Measurements from ENCODE around the gene NRG2. TPM values are rescaled to one million over a fixed set of nuclear protein-coding genes. Genes with fewer than 3 reads are reported as not detected.

The NRG2 gene
- total RNA-seq, 3 donors from 2014 or later = 0.16 to 0.30 (median 0.23) TPM

DNA sequence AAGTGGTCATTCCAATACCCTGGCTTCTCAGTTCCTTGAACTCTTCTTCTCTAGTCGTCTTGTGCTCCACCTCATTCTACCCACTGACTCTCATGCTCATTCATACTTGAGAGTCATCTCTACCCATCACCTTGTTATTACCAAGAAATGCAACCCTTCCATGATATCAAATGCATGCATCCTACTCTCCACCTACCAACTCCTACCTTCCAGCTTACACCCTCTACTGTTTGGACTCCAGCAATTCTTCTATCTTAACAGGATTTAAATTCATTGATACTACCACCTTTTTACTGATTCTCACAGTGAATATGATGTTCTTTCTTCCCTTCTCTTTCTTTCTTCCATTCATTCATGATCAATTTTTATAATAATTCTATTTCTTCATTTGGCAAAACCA lies 30.7 kb downstream of the NRG2 start:
- ATAC-seq = no peak
- Mint-ChIP-seq H3K4me3 (no peak overlapping the region), H3K27me3 (ENCODE audit: low read depth) (peaks cover 6% of the 10 kb centered on the region), H3K36me3 (ENCODE audit: insufficient read depth) (no peaks in the 10 kb centered on the region), H3K4me1 (ENCODE audit: low read depth) (no peaks in the 10 kb centered on the region), H3K9me3 (no peaks in the 10 kb centered on the region)
- DNase-seq = no peak

DNA sequence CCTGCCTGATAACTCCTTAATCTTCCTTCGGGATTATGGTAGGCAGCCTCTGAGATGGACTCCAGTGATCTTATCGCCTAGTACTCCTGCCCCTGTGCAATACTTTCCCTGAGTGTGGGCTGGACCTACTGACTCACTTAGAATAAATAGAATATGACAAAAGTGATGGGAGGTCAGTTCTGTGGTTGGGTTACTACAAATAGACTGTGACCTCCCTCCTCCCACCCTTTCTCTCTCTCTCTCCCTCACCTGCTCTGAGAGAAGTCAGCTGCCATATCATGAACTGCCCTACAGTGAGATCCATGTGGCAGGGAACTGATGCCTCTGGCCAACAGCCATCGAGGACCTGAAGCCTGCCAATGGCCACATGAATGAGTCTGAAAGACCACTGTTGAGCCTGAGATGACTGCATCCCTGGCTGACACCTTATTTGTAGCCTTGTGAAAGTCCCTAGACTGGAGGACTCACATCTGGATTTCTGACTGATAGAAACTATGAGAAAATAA lies 31.7 kb downstream of the NRG2 start:
- Mint-ChIP-seq H3K36me3 (ENCODE audit: insufficient read depth) (no peaks in the 10 kb centered on the region), H3K4me3 (no peak overlapping the region), H3K9me3 (no peaks in the 10 kb centered on the region), H3K4me1 (ENCODE audit: low read depth) (no peaks in the 10 kb centered on the region), H3K27me3 (ENCODE audit: low read depth) (peaks cover 6% of the 10 kb centered on the region)
- ATAC-seq = no peak
- no peak for DNase-seq

DNA sequence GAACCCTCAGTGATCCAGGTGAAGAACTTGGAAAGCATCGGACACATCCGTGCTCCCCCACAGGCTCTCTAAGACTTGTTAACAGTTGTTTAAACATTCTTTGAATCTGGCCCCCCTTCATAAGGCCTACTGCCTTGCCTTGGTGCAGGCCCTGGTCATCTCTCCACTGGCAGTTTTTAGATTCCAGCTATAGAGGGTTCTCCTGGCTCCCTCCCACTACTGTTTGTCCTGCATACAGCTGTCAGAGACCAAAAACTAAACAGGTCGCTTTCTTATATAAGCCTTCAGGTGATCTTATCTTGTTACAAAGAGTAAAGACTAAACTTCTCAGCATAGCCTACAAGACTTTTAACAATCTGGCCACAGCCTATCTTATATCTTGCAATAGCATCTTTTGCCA lies 32.3 kb downstream of the NRG2 start:
- Mint-ChIP-seq H3K4me3 (no peak overlapping the region), H3K36me3 (ENCODE audit: insufficient read depth) (no peaks in the 10 kb centered on the region), H3K4me1 (ENCODE audit: low read depth) (no peaks in the 10 kb centered on the region), H3K9me3 (no peaks in the 10 kb centered on the region), H3K27me3 (ENCODE audit: low read depth) (peaks cover 6% of the 10 kb centered on the region)
- ATAC-seq (no peak), DNase-seq (no peak)

DNA sequence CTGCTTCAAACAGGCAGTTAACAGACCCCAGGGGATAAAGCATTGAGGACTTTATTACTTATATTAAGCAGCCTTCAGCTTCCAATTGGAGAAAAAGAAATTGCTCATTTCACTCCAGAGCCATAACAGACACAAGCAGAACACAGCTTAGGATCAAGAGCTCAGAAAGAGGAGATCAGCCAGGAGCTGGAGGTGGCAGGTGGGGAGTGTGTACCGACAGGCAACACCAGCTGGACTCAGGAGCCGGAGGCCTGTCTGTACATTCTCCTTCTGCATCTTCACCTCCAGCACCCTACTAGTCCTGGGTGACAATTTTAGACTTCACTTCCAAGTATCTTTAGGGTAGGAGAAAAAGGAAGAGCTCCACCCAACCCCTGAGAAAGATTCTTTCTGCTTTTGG lies 35.8 kb downstream of the NRG2 start:
- DNase-seq = no peak
- no peak for ATAC-seq
- no peaks in the 10 kb centered on the region for H3K4me1 Mint-ChIP-seq (ENCODE audit: low read depth)
- no peaks in the 10 kb centered on the region for H3K9me3 Mint-ChIP-seq
- peaks cover 16% of the 10 kb centered on the region for H3K27me3 Mint-ChIP-seq (ENCODE audit: low read depth)
- no peaks in the 10 kb centered on the region for H3K36me3 Mint-ChIP-seq (ENCODE audit: insufficient read depth)
- no peak overlapping the region for H3K4me3 Mint-ChIP-seq

DNA sequence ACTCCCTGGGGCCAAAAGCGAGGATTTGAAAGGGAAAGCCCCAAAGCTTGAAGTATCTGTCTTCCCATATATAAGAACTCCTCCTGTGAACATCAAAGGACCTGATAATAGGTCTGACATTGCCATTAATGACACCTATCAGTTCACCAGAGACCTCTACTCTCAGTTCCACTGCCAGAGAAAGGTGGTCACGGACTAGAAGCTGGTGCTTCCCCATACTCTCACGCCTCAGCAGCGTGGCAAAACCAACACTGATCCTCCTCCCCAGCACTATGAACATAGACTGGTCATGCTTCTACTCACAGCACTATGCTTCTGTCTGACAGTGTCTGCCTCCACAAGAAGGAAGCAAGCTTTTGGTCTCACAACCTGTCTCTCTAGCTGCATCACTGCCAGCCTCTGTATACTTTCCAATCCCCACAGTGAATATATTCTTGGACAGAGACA lies 37.9 kb downstream of the NRG2 start:
- Mint-ChIP-seq H3K4me1 (ENCODE audit: low read depth) (no peaks in the 10 kb centered on the region), H3K9me3 (no peaks in the 10 kb centered on the region), H3K4me3 (no peak overlapping the region), H3K27me3 (ENCODE audit: low read depth) (peaks cover 23% of the 10 kb centered on the region), H3K36me3 (ENCODE audit: insufficient read depth) (no peaks in the 10 kb centered on the region)
- ATAC-seq (no peak), DNase-seq (no peak)

DNA sequence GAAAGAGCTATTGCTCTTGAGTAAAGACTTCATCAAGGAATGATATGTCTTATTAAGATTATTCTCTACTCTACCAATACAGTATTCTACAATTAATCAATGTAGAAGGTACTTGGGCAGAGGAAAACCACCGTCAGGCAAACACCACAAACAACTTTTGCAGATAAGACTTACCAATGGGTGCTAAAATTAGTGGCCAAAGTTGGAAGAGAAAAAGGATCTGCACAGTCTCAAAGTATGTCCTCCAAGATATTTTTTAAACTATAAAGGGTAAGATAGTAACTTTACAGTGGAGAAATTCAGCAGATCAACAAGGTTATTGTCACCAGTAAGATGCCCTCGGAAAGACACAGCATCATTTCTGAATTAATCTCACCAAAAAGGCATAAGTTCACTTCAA lies 38.9 kb downstream of the NRG2 start:
- Mint-ChIP-seq H3K4me3 (no peak overlapping the region), H3K4me1 (ENCODE audit: low read depth) (no peaks in the 10 kb centered on the region), H3K9me3 (no peaks in the 10 kb centered on the region), H3K27me3 (ENCODE audit: low read depth) (peaks cover 24% of the 10 kb centered on the region), H3K36me3 (ENCODE audit: insufficient read depth) (no peaks in the 10 kb centered on the region)
- DNase-seq (no peak), ATAC-seq (no peak)

DNA sequence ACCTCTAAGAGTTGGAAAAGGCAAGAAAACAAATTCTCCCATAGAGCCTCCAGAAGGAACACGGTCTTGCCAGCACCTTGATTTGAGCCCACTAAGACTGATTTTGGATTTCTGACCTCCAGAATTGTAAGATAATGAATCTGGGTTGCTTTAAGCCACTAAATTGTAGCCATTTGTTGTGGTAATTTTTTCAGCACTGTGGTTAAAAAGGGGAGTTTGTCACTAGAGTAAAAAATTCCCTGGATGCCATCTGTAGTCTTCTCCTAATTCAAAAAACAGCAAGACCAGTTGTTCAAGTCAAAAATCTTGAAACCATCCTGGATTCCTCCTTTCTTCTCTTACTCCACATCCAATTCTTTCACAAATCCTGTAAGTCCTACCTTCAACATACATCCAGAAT lies 39.6 kb downstream of the NRG2 start:
- peaks cover 25% of the 10 kb centered on the region for H3K27me3 Mint-ChIP-seq (ENCODE audit: low read depth)
- H3K4me1 Mint-ChIP-seq (ENCODE audit: low read depth) = no peaks in the 10 kb centered on the region
- no peaks in the 10 kb centered on the region for H3K9me3 Mint-ChIP-seq
- ATAC-seq (no peak), DNase-seq (no peak)
- H3K4me3 Mint-ChIP-seq = no peak overlapping the region
- no peaks in the 10 kb centered on the region for H3K36me3 Mint-ChIP-seq (ENCODE audit: insufficient read depth)

DNA sequence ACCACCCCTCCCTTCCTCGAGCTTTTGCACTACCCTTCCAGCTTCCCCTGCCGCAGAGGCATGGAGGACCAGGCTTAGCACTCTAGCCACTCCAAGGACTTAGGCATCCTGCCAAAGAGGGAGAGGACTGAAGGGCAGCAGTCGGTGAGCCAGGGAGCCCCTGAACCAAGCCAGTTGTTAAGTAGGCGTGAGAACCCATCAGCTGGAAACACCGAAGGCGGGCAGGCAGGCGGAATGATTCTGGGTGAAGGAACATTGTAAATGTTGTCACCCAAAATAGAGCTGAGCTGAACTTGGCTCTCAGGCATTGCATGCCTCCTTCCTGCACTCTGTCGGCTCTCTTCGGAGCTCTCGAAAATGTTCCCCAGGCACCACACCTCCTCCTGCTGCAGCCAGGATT lies 42.8 kb downstream of the NRG2 start:
- H3K27me3 Mint-ChIP-seq (ENCODE audit: low read depth) = peaks cover 30% of the 10 kb centered on the region
- no peaks in the 10 kb centered on the region for H3K9me3 Mint-ChIP-seq
- no peaks in the 10 kb centered on the region for H3K4me1 Mint-ChIP-seq (ENCODE audit: low read depth)
- DNase-seq = no peak
- ATAC-seq = no peak
- no peaks in the 10 kb centered on the region for H3K36me3 Mint-ChIP-seq (ENCODE audit: insufficient read depth)
- H3K4me3 Mint-ChIP-seq = no peak overlapping the region

DNA sequence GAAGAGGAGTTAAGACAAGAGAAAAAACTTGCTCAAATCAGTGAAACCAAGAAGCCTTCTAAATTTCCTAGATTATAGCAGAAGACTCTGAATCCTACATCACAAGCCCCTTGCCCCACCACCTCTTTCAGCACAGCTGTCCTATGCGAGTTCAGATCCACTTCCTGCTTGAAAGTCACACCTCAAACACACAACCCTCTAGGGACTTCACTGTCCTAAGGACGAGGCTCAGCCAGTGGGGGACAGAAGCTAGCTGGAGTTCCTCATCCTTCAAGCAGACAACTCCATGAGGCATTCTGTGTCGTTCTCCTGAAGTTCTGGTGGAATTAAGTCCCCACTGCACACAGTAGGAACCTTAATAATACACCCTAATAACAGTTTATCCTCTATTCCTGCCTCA lies 44.3 kb downstream of the NRG2 start:
- ATAC-seq = no peak
- Mint-ChIP-seq H3K4me1 (ENCODE audit: low read depth) (no peaks in the 10 kb centered on the region), H3K9me3 (no peaks in the 10 kb centered on the region), H3K4me3 (no peak overlapping the region), H3K36me3 (ENCODE audit: insufficient read depth) (no peaks in the 10 kb centered on the region), H3K27me3 (ENCODE audit: low read depth) (peaks cover 38% of the 10 kb centered on the region)
- no peak for DNase-seq

DNA sequence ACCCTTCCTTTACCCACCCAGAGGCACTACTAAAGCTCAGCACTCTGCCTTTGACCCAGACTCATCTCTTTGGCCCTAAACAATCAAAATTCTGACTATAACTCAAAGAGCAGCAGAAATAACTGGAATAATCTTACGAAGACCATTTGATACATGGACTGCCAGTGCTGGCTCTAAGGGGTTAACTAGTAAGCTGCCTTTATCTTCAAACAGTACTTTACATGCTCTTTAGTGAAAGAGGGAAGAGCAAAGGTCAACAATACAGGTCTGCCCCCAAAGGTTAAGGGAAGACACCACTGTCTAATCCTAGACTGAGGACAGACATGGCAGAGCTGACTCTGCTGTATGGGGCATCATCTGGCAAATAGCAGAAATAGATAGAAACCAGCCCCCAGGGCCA lies 45.8 kb downstream of the NRG2 start:
- ATAC-seq = no peak
- no peak overlapping the region for H3K4me3 Mint-ChIP-seq
- H3K36me3 Mint-ChIP-seq (ENCODE audit: insufficient read depth) = no peaks in the 10 kb centered on the region
- H3K27me3 Mint-ChIP-seq (ENCODE audit: low read depth) = peaks cover 39% of the 10 kb centered on the region
- no peaks in the 10 kb centered on the region for H3K4me1 Mint-ChIP-seq (ENCODE audit: low read depth)
- DNase-seq = no peak
- no peaks in the 10 kb centered on the region for H3K9me3 Mint-ChIP-seq

DNA sequence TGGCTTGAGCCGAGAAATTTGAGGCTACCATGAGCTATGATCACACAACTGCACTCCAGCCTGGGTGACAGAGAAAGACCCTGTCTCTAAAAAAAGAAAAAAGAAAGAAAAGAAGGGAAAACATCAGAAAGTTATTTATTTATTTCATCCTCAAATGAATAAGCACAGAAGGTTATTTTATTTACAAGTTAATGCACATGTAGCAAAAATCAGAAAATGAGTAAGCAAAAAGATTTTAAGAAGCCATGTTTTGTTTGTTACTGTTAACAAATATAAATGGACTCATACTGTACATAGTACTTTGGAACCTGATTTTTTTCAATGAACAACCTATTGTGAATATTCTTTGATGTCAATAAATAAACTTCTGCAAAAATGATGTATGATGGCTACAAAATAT lies 47.2 kb downstream of the NRG2 start:
- Mint-ChIP-seq H3K36me3 (ENCODE audit: insufficient read depth) (no peaks in the 10 kb centered on the region), H3K4me3 (no peak overlapping the region), H3K27me3 (ENCODE audit: low read depth) (peaks cover 41% of the 10 kb centered on the region), H3K4me1 (ENCODE audit: low read depth) (no peaks in the 10 kb centered on the region), H3K9me3 (no peaks in the 10 kb centered on the region)
- no peak for ATAC-seq
- DNase-seq = no peak

DNA sequence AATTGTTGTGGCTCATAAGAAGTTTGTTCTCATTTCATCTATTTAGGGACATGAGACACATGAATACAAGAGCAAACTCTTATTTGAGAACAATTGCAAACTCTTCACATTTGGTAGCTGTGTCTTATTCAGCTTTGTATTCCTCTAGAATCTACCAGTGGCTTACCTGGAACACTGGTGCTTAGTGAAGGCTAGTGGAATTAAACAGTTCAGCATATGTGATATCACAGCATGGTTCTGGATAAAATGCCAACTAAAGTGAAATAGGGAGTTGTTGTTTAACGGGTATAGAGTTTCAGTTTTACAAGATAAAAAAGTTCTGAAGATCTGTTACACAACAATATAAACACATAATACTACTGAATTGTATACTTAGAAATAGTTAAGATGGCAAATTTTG lies 48.9 kb downstream of the NRG2 start:
- no peaks in the 10 kb centered on the region for H3K9me3 Mint-ChIP-seq
- H3K36me3 Mint-ChIP-seq (ENCODE audit: insufficient read depth) = no peaks in the 10 kb centered on the region
- H3K27me3 Mint-ChIP-seq (ENCODE audit: low read depth) = peaks cover 34% of the 10 kb centered on the region
- H3K4me1 Mint-ChIP-seq (ENCODE audit: low read depth) = no peaks in the 10 kb centered on the region
- no peak overlapping the region for H3K4me3 Mint-ChIP-seq
- ATAC-seq = no peak
- no peak for DNase-seq

DNA sequence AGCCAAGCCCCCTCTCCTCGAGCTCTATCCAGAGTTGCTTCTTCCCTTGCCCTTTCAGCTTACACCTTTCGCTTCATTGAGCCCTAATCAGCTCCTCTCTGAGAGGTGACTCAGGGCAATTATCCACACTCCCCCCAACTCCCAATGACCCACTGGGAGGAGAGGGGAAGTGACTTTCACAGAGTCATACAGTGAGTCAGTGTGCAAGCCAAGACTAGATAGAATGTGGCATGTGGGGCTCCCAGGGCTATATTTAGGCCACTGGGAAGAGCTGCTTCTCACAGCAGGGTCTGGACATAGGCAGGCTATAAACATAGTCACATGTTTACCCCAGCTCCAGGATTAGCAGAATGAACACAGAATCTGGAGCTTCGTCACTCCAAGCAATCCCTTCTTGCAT lies 57.4 kb downstream of the NRG2 start:
- Mint-ChIP-seq H3K4me1 (ENCODE audit: low read depth) (no peaks in the 10 kb centered on the region), H3K9me3 (no peaks in the 10 kb centered on the region), H3K36me3 (ENCODE audit: insufficient read depth) (no peaks in the 10 kb centered on the region), H3K4me3 (no peak overlapping the region), H3K27me3 (ENCODE audit: low read depth) (peaks cover 18% of the 10 kb centered on the region)
- ATAC-seq = no peak
- no peak for DNase-seq

DNA sequence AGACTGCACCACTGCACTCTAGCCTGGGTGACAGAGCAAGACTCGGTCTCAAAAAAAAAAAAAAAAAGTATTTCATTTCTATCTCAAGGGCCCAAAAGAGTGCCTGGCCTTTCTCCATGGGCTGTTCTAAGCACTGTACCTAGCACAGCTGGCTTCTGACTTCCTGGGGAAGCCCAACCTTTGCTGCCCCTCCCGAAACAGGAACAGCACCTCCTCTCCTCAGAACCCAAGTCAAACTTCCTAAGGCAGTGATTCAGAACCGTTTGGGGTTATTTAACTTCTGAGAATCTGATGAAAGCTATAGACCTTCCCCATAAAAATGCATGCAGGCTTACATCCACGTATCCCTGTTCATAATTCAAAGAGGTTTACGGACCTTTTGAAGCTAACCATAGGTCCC lies 57.8 kb downstream of the NRG2 start:
- H3K36me3 Mint-ChIP-seq (ENCODE audit: insufficient read depth) = no peaks in the 10 kb centered on the region
- H3K9me3 Mint-ChIP-seq = no peaks in the 10 kb centered on the region
- ATAC-seq (no peak), DNase-seq (no peak)
- no peak overlapping the region for H3K4me3 Mint-ChIP-seq
- peaks cover 23% of the 10 kb centered on the region for H3K27me3 Mint-ChIP-seq (ENCODE audit: low read depth)
- no peaks in the 10 kb centered on the region for H3K4me1 Mint-ChIP-seq (ENCODE audit: low read depth)

DNA sequence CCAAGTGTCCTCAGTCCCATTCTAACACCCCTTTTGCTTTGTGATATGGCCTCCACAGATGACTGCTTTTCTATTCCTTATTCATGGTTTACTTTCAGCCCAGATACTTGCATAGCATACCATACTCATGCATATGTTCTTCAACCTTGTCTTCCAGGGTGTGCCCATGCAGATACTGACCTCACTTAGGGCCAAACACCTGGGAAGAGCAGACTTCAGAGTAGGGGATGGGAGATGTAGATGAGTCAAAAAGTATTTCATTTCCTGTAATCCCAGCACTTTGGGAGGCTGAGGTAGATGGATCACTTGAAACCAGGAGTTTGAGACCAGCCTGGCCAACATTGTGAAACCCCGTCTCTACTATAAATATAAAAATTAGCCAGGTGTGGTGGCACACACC lies 58.3 kb downstream of the NRG2 start:
- Mint-ChIP-seq H3K4me3 (no peak overlapping the region), H3K36me3 (ENCODE audit: insufficient read depth) (no peaks in the 10 kb centered on the region), H3K4me1 (ENCODE audit: low read depth) (no peaks in the 10 kb centered on the region), H3K9me3 (no peaks in the 10 kb centered on the region), H3K27me3 (ENCODE audit: low read depth) (peaks cover 24% of the 10 kb centered on the region)
- ATAC-seq (no peak), DNase-seq (no peak)

DNA sequence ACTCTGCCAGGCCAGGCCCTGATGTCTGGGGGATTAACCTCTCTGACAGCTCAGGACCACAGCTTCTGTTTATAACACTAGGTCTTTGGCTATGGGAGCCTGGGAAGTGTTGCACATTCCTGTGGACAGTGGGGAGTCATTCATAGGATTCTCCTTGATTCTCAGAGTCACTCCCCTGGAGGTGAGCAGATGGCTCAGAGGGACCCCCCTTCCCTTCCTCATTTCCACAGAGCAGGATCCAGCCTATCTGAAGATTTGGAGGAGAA lies 60.2 kb downstream of the NRG2 start:
- Mint-ChIP-seq H3K27me3 (ENCODE audit: low read depth) (peaks cover 27% of the 10 kb centered on the region), H3K4me1 (ENCODE audit: low read depth) (no peaks in the 10 kb centered on the region), H3K9me3 (no peaks in the 10 kb centered on the region), H3K36me3 (ENCODE audit: insufficient read depth) (no peaks in the 10 kb centered on the region), H3K4me3 (no peak overlapping the region)
- ATAC-seq (no peak), DNase-seq (no peak)

Measured in activated T-cell treated with anti-CD3 and anti-CD28 coated beads, Interleukin-2, amount 50 U/mL, for 4 hours (primary cell).